ENCODE measurements around the gene GRIK5.

Gene GRIK5, protein sequence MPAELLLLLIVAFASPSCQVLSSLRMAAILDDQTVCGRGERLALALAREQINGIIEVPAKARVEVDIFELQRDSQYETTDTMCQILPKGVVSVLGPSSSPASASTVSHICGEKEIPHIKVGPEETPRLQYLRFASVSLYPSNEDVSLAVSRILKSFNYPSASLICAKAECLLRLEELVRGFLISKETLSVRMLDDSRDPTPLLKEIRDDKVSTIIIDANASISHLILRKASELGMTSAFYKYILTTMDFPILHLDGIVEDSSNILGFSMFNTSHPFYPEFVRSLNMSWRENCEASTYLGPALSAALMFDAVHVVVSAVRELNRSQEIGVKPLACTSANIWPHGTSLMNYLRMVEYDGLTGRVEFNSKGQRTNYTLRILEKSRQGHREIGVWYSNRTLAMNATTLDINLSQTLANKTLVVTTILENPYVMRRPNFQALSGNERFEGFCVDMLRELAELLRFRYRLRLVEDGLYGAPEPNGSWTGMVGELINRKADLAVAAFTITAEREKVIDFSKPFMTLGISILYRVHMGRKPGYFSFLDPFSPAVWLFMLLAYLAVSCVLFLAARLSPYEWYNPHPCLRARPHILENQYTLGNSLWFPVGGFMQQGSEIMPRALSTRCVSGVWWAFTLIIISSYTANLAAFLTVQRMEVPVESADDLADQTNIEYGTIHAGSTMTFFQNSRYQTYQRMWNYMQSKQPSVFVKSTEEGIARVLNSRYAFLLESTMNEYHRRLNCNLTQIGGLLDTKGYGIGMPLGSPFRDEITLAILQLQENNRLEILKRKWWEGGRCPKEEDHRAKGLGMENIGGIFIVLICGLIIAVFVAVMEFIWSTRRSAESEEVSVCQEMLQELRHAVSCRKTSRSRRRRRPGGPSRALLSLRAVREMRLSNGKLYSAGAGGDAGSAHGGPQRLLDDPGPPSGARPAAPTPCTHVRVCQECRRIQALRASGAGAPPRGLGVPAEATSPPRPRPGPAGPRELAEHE

DNA sequence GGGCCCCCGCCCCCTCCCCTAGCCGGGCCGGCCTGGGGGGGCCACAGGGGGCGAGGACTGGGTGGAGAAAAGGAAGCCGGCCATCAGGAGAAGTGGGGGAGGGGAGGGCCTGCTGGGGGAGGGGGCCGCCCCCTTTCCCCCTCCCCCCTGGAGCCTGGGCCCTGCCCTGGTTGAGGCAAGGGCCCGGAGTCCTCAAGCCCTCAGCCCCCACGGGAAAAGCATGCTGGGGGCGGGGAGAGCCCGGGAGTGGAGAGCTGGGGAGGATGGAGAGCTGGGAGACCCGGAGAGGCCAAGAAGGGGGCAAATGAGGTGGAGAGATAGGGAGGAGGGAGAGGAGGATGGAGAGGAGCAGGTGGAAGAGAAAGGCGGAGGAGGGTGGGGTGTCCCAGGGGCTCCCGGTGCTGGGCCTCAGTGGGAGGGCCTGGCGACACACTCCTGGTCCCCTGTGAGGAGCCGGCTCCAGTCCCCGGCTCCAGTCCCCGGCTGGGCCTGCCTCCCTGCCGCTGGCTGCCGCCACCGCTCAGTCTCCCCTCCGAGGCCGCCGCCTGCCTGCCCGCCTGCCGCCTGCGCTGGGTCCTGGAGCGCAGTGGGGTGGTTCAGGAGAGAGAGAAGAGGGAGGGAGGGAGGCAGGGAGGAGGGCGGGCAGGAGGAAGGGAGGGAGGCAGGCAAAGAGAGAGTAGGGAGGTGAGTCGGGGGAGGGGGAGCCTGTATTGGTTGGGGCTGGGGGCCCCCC, at the start of gene GRIK5:
TSS of gene GRIK5 (minus strand) at position 588 of the 733 bp plus-strand sequence. CDS start 4,436 bp downstream, outside the sequence.
- TF ChIP-seq, protein P1, sequence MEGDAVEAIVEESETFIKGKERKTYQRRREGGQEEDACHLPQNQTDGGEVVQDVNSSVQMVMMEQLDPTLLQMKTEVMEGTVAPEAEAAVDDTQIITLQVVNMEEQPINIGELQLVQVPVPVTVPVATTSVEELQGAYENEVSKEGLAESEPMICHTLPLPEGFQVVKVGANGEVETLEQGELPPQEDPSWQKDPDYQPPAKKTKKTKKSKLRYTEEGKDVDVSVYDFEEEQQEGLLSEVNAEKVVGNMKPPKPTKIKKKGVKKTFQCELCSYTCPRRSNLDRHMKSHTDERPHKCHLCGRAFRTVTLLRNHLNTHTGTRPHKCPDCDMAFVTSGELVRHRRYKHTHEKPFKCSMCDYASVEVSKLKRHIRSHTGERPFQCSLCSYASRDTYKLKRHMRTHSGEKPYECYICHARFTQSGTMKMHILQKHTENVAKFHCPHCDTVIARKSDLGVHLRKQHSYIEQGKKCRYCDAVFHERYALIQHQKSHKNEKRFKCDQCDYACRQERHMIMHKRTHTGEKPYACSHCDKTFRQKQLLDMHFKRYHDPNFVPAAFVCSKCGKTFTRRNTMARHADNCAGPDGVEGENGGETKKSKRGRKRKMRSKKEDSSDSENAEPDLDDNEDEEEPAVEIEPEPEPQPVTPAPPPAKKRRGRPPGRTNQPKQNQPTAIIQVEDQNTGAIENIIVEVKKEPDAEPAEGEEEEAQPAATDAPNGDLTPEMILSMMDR (conservative IDR thresholded peaks at IDR 0.05): no peak
- no peak for TF ChIP-seq ZFX (IDR thresholded peaks at IDR 0.05)
- no peak within 1 kb of the TSS for H3K27ac ChIP-seq

DNA sequence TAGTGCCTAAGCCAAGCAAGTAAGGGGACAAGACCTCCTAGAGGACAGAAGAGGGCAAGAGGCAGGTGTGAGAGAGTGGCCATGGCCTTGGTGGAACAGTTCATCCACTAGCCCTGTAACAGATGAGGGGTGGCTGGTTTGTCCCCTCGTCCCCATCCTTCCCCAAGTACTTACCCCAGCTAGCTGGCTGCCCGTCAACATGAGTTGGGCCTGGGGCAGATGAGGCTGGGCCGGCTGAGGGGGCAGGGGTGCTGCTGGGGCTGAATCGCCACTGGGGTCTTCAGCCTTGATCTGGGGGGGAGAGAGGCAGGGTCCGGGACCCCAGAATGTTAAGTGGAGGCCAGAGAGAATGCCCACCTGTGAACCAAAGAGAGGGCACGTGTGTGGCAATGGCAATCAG, 47.1 kb upstream of the GRIK5 start:
- no peak overlapping the region for H3K27ac ChIP-seq
- TF ChIP-seq ZFX (IDR thresholded peaks at IDR 0.05): no peak
- TF ChIP-seq, protein P1 (conservative IDR thresholded peaks at IDR 0.05): no peak

DNA sequence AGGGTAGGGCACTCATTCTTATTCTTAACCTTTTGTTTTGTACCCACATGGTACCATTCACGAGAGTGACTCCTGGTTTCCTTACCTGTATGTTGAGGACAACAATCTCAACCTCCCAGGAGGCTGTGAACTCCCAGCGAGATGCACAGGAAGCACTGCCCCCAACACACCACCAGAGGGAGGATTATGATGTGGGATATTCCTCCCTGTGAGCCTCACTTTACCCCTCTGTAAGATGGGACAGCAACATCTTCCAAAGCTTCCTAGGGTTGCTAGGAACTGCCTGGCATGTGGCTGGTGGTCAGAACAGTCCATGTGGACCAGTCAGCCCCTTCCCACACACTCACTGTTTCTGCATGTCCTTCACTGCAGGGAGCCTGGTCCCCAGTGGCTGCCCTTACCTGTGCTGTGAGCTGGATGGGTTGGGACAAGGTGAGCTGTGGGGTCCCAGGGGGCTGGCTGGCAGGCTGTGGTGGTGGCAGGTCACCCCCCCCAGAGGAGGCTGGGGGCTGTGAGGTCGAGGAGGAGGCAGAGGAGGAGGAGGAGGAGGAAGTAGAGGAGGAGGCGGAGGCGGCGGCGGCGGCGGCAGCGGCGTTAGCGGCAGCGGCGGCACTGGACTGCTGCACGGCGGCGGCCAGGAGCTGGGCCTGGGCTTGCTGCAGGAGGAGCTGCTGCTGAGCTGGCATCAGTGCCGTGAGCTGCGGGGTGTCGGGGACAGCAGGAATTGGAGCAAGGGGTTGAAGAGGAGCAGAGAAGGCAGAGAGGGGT, 46.5 kb upstream of the GRIK5 start:
- TF ChIP-seq, protein P1 (conservative IDR thresholded peaks at IDR 0.05): no peak; the same call in 1 of the 2 replicates
- no peak for TF ChIP-seq ZFX (IDR thresholded peaks at IDR 0.05)
- no peak overlapping the region for H3K27ac ChIP-seq

DNA sequence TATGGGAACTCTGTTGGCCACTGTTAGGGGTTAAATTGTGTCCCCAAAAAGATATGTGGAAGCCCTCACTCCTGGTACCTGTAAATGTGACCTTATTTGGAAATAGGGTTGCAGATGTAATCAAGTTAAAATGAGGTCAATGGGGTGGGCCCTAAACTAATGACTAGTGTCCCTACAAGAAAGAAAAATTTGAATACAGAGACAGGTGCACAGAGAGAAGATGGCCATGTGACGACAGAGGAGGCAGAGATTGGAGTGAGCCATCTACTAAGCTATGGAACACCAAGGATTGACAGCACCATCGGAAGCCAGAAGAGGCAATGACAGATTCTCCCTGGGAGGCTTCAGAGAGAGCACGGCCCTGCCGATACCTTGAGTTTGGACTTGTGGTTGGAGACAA, 45.7 kb upstream of the GRIK5 start:
- no peak for TF ChIP-seq ZFX (IDR thresholded peaks at IDR 0.05)
- TF ChIP-seq, protein P1 (conservative IDR thresholded peaks at IDR 0.05): no peak
- no peak overlapping the region for H3K27ac ChIP-seq

DNA sequence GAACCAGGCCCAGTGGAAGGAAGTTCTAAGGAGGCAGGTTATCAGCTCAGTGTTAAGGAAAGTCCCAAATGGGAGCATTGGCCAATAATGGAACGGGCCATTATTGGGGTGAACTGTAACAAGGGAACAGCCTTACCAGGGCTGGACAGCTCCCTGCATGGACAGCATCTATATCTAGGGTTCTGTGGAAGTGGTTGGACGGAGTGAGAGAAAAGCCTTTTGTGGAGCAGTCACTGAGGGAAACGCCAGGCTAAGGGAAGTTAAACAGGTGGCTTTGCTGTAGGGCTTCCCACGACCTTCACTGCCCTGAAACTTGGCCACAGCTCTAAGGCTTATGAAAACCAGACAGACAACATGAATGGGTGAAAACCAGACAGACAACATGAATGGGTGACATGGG, 45.2 kb upstream of the GRIK5 start:
- H3K27ac ChIP-seq: no peak overlapping the region

DNA sequence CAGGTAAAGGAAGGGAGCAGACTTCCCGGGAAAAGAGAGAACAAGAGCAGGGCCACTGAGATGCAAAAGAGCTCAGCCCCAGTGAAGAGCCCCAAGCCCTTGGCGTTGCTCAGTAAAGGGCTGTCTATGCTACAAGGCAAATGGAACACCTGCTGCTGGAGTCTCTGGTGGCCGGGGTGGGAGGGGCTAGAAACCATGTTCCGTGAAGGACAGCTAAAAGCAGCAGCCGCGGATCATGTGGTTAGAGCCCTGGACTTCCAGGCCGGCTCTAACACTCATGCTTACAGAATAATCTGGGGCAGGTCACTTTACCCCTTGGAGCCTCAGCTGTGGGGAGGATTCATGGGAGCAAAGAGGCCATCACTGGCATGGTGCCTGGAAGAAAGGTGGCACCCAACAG, 44.4 kb upstream of the GRIK5 start:
- no peak for TF ChIP-seq ZFX (IDR thresholded peaks at IDR 0.05)
- TF ChIP-seq, protein P1 (conservative IDR thresholded peaks at IDR 0.05): no peak
- no peak overlapping the region for H3K27ac ChIP-seq

More for the DNA sequence above, 45.2 kb upstream of the GRIK5 start:
- TF ChIP-seq, protein P1 (conservative IDR thresholded peaks at IDR 0.05): no peak
- TF ChIP-seq ZFX (IDR thresholded peaks at IDR 0.05): no peak
